ENCODE measurements around the gene KLLN. TPM values are rescaled to one million over a fixed set of nuclear protein-coding genes. Genes with fewer than 3 reads are reported as not detected.

The KLLN gene
- total RNA-seq, 4 donors from 2014 or later: 0.79 to 1.00 (median 0.82) TPM; not detected in 1

- TF ChIP-seq CTCF (IDR thresholded peaks at IDR 0.05) (no peak), POLR2A (IDR thresholded peaks at IDR 0.05) (no peak)
- no peak for DNase-seq
- in situ Hi-C loops (cut with MboI; ENCODE audit: low pct_ligation_motif_present in 1 of 4, low pct_unique_long_range_greater_than_20kb in 1 of 4, low sequenced_read_pairs in 3 of 4): loop anchor here (10.0 to 25.0 kb wide), 4 partner anchors 250 to 525 kb away; no protein-coding TSS in a partner anchor
- peaks cover 0 to 18% (median 15%) of the 10 kb centered on the region in 4 donors for H3K4me1 ChIP-seq
- intact Hi-C loops (cut with DNase I; ENCODE audit: low total_unique reads): no loop called here
- WGBS, 2 donors (ENCODE audit: low coverage in 1 of 2): 1% methylated on average over 21 of the region's 21 CpGs; no CpG with 5 or more reads in 1 of the 2 donors
- H3K27me3 ChIP-seq: no peaks in the 10 kb centered on the region
- peak overlapping the region; percentile 93 to 100 (median 98) for H3K27ac ChIP-seq
- no peaks in the 10 kb centered on the region for H3K36me3 ChIP-seq
- H3K9me3 ChIP-seq: no peaks in the 10 kb centered on the region
- H3K4me3 ChIP-seq: peak overlapping the region; percentile 69 to 97 (median 76)
Observed at GRCh38 chr10:87862679-87863052, 667 bp downstream of the KLLN start.

GRCh38 chr10:87861953-87862678 is 1.2 kb downstream of the KLLN start:
- intact Hi-C loops (cut with DNase I; ENCODE audit: low total_unique reads): no loop called here
- DNase-seq: peak; percentile 98
- Histone ChIP-seq H3K9me3 (no peaks in the 10 kb centered on the region), H3K36me3 (no peaks in the 10 kb centered on the region), H3K27ac (peak overlapping the region; percentile 93 to 100 (median 98)), H3K4me1 (peaks cover 0 to 17% (median 12%) of the 10 kb centered on the region in 4 donors), H3K4me3 (peak overlapping the region; percentile 69 to 97 (median 76)), H3K27me3 (no peaks in the 10 kb centered on the region)
- peak in 1 of 5 experiments; percentile 24 for TF ChIP-seq CTCF (IDR thresholded peaks at IDR 0.05)
- TF ChIP-seq POLR2AphosphoS5 (IDR thresholded peaks at IDR 0.05): peak; percentile 81 to 90 (median 89)
- peak; percentile 3 for TF ChIP-seq EP300 (IDR thresholded peaks at IDR 0.05; ENCODE audit: low read depth)
- peak; percentile 67 for TF ChIP-seq POLR2A (IDR thresholded peaks at IDR 0.05)
- 0% methylated on average over 43 of the region's 57 CpGs; no CpG with 5 or more reads in 1 of the 2 donors for WGBS, 2 donors (ENCODE audit: low coverage in 1 of 2)
- in situ Hi-C loops (cut with MboI; ENCODE audit: low pct_ligation_motif_present in 1 of 4, low pct_unique_long_range_greater_than_20kb in 1 of 4, low sequenced_read_pairs in 3 of 4): loop anchor here (10.0 to 25.0 kb wide), 4 partner anchors 250 to 525 kb away; no protein-coding TSS in a partner anchor

- in situ Hi-C loops (cut with MboI; ENCODE audit: low pct_ligation_motif_present in 1 of 4, low pct_unique_long_range_greater_than_20kb in 1 of 4, low sequenced_read_pairs in 3 of 4) (loop anchor here (10.0 to 25.0 kb wide), 4 partner anchors 251 to 526 kb away; no protein-coding TSS in a partner anchor), intact Hi-C loops (cut with DNase I; ENCODE audit: low total_unique reads) (no loop called here)
- 14% methylated on average over 15 of the region's 16 CpGs; no CpG with 5 or more reads in 1 of the 2 donors for WGBS, 2 donors (ENCODE audit: low coverage in 1 of 2)
- TF ChIP-seq POLR2AphosphoS5 (IDR thresholded peaks at IDR 0.05) (peak in 2 of 3 donors; percentile 11 to 17), EP300 (IDR thresholded peaks at IDR 0.05; ENCODE audit: low read depth) (no peak)
- Histone ChIP-seq H3K9me3 (no peaks in the 10 kb centered on the region), H3K36me3 (no peaks in the 10 kb centered on the region), H3K27me3 (no peaks in the 10 kb centered on the region), H3K4me1 (peaks cover 0 to 17% (median 10%) of the 10 kb centered on the region in 4 donors), H3K4me3 (peak overlapping the region; percentile 69 to 97 (median 76)), H3K27ac (peak overlapping the region; percentile 93 to 100 (median 98))
- DNase-seq: peak; percentile 79
Observed at GRCh38 chr10:87861566-87861952, 1.8 kb downstream of the KLLN start.

- intact Hi-C loops (cut with DNase I; ENCODE audit: low total_unique reads): no loop called here
- Histone ChIP-seq H3K27ac (peak overlapping the region; percentile 93 to 100 (median 98)), H3K4me1 (peaks cover 0 to 17% (median 10%) of the 10 kb centered on the region in 4 donors), H3K4me3 (peak overlapping the region in 1 of 4 donors; percentile 74), H3K36me3 (no peaks in the 10 kb centered on the region), H3K27me3 (no peaks in the 10 kb centered on the region), H3K9me3 (no peaks in the 10 kb centered on the region)
- in situ Hi-C loops (cut with MboI; ENCODE audit: low pct_ligation_motif_present in 1 of 4, low pct_unique_long_range_greater_than_20kb in 1 of 4, low sequenced_read_pairs in 3 of 4): loop anchor here (10.0 to 25.0 kb wide), 4 partner anchors 251 to 526 kb away; no protein-coding TSS in a partner anchor
- 55 to 56% methylated on average over 2 to 4 of the region's 4 CpGs for WGBS, 2 donors (ENCODE audit: low coverage in 1 of 2)
- DNase-seq: no peak
- TF ChIP-seq POLR2A (IDR thresholded peaks at IDR 0.05) (no peak), EP300 (IDR thresholded peaks at IDR 0.05; ENCODE audit: low read depth) (no peak), CTCF (IDR thresholded peaks at IDR 0.05) (no peak), POLR2AphosphoS5 (IDR thresholded peaks at IDR 0.05) (no peak)
Observed at GRCh38 chr10:87860816-87861403, 2.4 kb downstream of the KLLN start.

Data from transverse colon (tissue), 4 donors.